ENCODE measurements around the gene CLIC1.

DNA sequence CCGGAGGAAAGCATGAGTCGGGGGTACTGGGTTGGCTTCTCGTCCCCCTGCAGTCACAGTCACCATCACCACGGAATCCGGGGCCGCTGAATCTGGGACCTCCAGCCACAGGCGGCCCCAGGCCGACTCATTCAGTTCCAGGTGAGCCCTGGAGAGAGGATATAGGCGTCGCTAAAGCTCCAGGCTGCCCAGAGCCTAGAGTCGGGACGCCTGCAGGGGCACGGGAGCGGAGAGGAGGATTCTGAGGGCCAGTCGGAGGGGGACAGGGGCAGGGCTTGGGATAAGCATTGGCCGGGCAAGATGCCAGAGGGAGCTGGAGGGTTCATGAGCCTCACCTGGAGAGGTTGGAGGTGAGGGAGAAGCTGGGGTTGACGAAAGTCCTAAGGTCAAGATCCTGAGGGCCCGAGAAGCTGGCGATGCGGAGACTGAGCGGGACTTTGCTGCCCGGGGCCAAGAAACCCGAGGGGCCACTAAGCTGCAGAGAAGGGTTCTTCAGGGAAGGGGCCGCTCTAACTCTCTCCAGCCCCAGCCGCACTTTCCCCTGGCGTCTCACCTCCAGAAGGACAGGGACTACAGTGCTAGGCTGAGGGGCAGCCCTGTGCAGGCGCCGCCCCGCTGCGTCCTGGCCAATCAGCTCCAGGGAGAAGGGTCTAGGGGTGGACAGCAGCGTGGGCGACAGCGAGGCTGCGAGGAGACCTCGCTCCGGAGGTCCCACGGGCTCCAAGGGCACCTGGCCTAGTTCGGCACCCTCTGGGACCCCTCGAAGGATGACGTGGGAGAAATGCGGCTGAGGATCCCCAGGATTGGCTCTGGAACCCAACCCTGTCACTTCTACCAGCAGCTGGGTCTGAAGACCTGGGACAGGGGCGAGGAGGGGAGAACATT is 29.8 kb upstream of the CLIC1 start:
- TF ChIP-seq, protein P1, sequence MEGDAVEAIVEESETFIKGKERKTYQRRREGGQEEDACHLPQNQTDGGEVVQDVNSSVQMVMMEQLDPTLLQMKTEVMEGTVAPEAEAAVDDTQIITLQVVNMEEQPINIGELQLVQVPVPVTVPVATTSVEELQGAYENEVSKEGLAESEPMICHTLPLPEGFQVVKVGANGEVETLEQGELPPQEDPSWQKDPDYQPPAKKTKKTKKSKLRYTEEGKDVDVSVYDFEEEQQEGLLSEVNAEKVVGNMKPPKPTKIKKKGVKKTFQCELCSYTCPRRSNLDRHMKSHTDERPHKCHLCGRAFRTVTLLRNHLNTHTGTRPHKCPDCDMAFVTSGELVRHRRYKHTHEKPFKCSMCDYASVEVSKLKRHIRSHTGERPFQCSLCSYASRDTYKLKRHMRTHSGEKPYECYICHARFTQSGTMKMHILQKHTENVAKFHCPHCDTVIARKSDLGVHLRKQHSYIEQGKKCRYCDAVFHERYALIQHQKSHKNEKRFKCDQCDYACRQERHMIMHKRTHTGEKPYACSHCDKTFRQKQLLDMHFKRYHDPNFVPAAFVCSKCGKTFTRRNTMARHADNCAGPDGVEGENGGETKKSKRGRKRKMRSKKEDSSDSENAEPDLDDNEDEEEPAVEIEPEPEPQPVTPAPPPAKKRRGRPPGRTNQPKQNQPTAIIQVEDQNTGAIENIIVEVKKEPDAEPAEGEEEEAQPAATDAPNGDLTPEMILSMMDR (IDR thresholded peaks at IDR 0.05), result no peak
- TF ChIP-seq EP300 (IDR thresholded peaks at IDR 0.05), result no peak

All from gastroesophageal sphincter (tissue), 3 donors.